Liver (tissue), 9 donors: ENCODE measurements around the gene OR52I2. TPM values are rescaled to one million over a fixed set of nuclear protein-coding genes. Genes with fewer than 3 reads are reported as not detected.

Experiments used
- DNase-seq: peaks from one replicate; pipeline ENCODE4 v3.0.0-alpha.2; 2017; ENCODE audit warnings: low spot score
- H3K27ac ChIP-seq, 2 donors: one replicate each; pipeline ENCODE4 v1.7.0; 2013; ENCODE audit warnings: inconsistent platforms in 2 of 2, low read length in 2 of 2, control low read depth in 1 of 2, low read depth in 1 of 2, mild to moderate bottlenecking in 1 of 2
- H3K27me3 ChIP-seq, 4 donors: one replicate each; pipeline versions ENCODE4 v1.6.1 to v1.7.0; 2013; ENCODE audit warnings: low read length in 3 of 4, inconsistent platforms in 1 of 4, mild to moderate bottlenecking in 1 of 4, moderate library complexity in 1 of 4; ENCODE audit not compliant: control insufficient read depth in 4 of 4, insufficient read depth in 4 of 4
- H3K36me3 ChIP-seq, 4 donors: one replicate each; pipeline versions ENCODE4 v1.6.1 to v1.7.0; 2013; ENCODE audit warnings: low read length in 3 of 4, mild to moderate bottlenecking in 3 of 4, low read depth in 1 of 4, moderate library complexity in 1 of 4; ENCODE audit not compliant: control insufficient read depth in 4 of 4, insufficient read depth in 3 of 4
- H3K4me1 ChIP-seq, 4 donors: one replicate each; pipeline versions ENCODE4 v1.6.1 to v1.7.0; 2013; ENCODE audit warnings: low read length in 3 of 4, mild to moderate bottlenecking in 3 of 4, moderate library complexity in 1 of 4; ENCODE audit not compliant: control insufficient read depth in 4 of 4, insufficient read depth in 4 of 4
- H3K4me3 ChIP-seq, 3 donors: one replicate each; pipeline versions ENCODE4 v1.6.1 to v1.7.0; 2013; ENCODE audit warnings: low read length in 3 of 3, control low read depth in 1 of 3, low read depth in 1 of 3, mild to moderate bottlenecking in 1 of 3
- H3K9ac ChIP-seq, 2 donors: one replicate each; pipeline ENCODE4 v1.7.0; 2013; ENCODE audit warnings: low read length in 2 of 2, mild to moderate bottlenecking in 2 of 2, moderate library complexity in 2 of 2, control low read depth in 1 of 2, low read depth in 1 of 2
- H3K9me3 ChIP-seq, 4 donors: one replicate each; pipeline versions ENCODE4 v1.6.1 to v1.7.0; 2013; ENCODE audit warnings: low read length in 3 of 4; ENCODE audit not compliant: control insufficient read depth in 4 of 4
- ATF3 ChIP-seq: IDR thresholded peaks from 2 replicates; pipeline ENCODE4 v1.6.1; 2016; ENCODE audit warnings: antibody characterized with exemption
- CTCF ChIP-seq: fragments of 150-350 bp; IDR thresholded peaks from 2 replicates; pipeline ENCODE4 v1.5.1; 2017; ENCODE audit warnings: improper control_type of control experiment, low read depth, low read length; ENCODE audit not compliant: missing input control
- EGR1 ChIP-seq, 2 donors: IDR thresholded peaks; 2 replicates each; pipeline ENCODE4 v1.6.1; 2016 to 2018; ENCODE audit warnings: antibody characterized with exemption in 2 of 2, low read depth in 2 of 2
- FOXA1 ChIP-seq: IDR thresholded peaks from 2 replicates; pipeline ENCODE4 v1.6.1; 2016; ENCODE audit warnings: antibody characterized with exemption
- FOXA2 ChIP-seq: IDR thresholded peaks from 2 replicates; pipeline ENCODE4 v1.6.1; 2016; ENCODE audit warnings: antibody characterized with exemption
- GABPA ChIP-seq, 2 donors: IDR thresholded peaks in 1 of 2; conservative IDR thresholded peaks in 1 of 2; 2 replicates each; pipeline ENCODE4 v1.6.1; 2016; ENCODE audit warnings: antibody characterized with exemption in 2 of 2, mild to moderate bottlenecking in 1 of 2, moderate library complexity in 1 of 2
- HNF4A ChIP-seq, 2 donors: conservative IDR thresholded peaks; 2 replicates each; pipeline ENCODE4 v1.6.1; 2016; ENCODE audit warnings: antibody characterized with exemption in 2 of 2, mild to moderate bottlenecking in 2 of 2
- HNF4G ChIP-seq: IDR thresholded peaks from 2 replicates; pipeline ENCODE4 v1.6.1; 2016; ENCODE audit warnings: antibody characterized with exemption
- JUND ChIP-seq, 2 donors: IDR thresholded peaks; 2 replicates each; pipeline ENCODE4 v1.6.1; 2016; ENCODE audit warnings: antibody characterized with exemption in 2 of 2
- MAX ChIP-seq: IDR thresholded peaks from 2 replicates; pipeline ENCODE4 v1.6.1; 2016; ENCODE audit warnings: antibody characterized with exemption
- NR2F2 ChIP-seq: IDR thresholded peaks from 2 replicates; pipeline ENCODE4 v1.6.1; 2016; ENCODE audit warnings: antibody characterized with exemption
- RAD21 ChIP-seq, 2 donors: IDR thresholded peaks; 2 replicates each; pipeline ENCODE4 v1.6.1; 2016; ENCODE audit warnings: antibody characterized with exemption in 2 of 2, mild to moderate bottlenecking in 2 of 2
- REST ChIP-seq: IDR thresholded peaks from 2 replicates; pipeline ENCODE4 v1.6.1; 2016; ENCODE audit warnings: antibody characterized with exemption, mild to moderate bottlenecking
- RXRA ChIP-seq, 2 donors: IDR thresholded peaks; 2 replicates each; pipeline ENCODE4 v1.6.1; 2017 to 2018; ENCODE audit warnings: antibody characterized with exemption in 2 of 2, mild to moderate bottlenecking in 1 of 2
- SP1 ChIP-seq: IDR thresholded peaks from 2 replicates; pipeline ENCODE4 v1.6.1; 2018; ENCODE audit warnings: antibody characterized with exemption, mild to moderate bottlenecking
- TAF1 ChIP-seq: conservative IDR thresholded peaks from 2 replicates; pipeline ENCODE4 v1.6.1; 2016; ENCODE audit warnings: antibody characterized with exemption, mild to moderate bottlenecking
- YY1 ChIP-seq: IDR thresholded peaks from 2 replicates; pipeline ENCODE4 v1.6.1; 2016; ENCODE audit warnings: antibody characterized with exemption, mild to moderate bottlenecking
- WGBS: extraction: QIAGEN DNeasy Blood & Tissue Kit; methylation state at CpG from one replicate; pipeline ENCODE4 v1.1.7; 2013; 5-methylcytosine and 5-hydroxymethylcytosine counted together
- polyA plus RNA-seq, 2 donors: library from polyadenylated mRNA; stranded (reverse) in 1 of 2; unstranded in 1 of 2; fragments of 200-250 nt in 1 of 2; fragments of >200 nt in 1 of 2; fragmentation: Nextera tagmentation in 1 of 2; extraction: Ambion mirVana in 1 of 2; gene quantifications; one replicate each; pipeline versions ENCODE4 v1.2.1 to v1.2.3, GENCODE V29; 2013 to 2015
- total RNA-seq, 2 donors: library from RNA; depleted of rRNA; stranded (reverse); fragments of >200 nt; gene quantifications; one replicate each; pipeline ENCODE4 v1.2.3, GENCODE V29; 2014
- TF ChIP-seq, protein P1 (sequence below): IDR thresholded peaks from 2 replicates; pipeline ENCODE4 v1.6.1; 2016; ENCODE audit warnings: antibody characterized with exemption
- donor health status: healthy.
- donor health status: healthy.
- donor health status: healthy.
- donor health status: healthy.
- donor health status: healthy.

The OR52I2 gene
- total and polyA plus RNA-seq, 4 donors, result under 0.01 TPM; not detected in 3

- TF ChIP-seq RXRA (IDR thresholded peaks at IDR 0.05), result no peak
- TF ChIP-seq ATF3, result no peak
- no peak for TF ChIP-seq SP1
- TF ChIP-seq GABPA (IDR thresholded peaks at IDR 0.05 in 1 of 2, conservative IDR thresholded peaks at IDR 0.05 in 1 of 2), result no peak
- H3K9me3 ChIP-seq, result peaks cover 0 to 3% (median under 1%) of the 10 kb centered on the region in 4 donors
- H3K36me3 ChIP-seq, result no peaks in the 10 kb centered on the region
- no peak overlapping the region for H3K9ac ChIP-seq
- H3K27ac ChIP-seq, result no peak overlapping the region
- no peaks in the 10 kb centered on the region for H3K4me1 ChIP-seq
- no peaks in the 10 kb centered on the region for H3K27me3 ChIP-seq
- 72% methylated on average over 8 of the region's 8 CpGs for WGBS
- DNase-seq, result no peak
- H3K4me3 ChIP-seq, result no peak overlapping the region
Measured at GRCh38 chr11:4559527-4560440, 21.8 kb upstream of the OR52I2 start.

DNA sequence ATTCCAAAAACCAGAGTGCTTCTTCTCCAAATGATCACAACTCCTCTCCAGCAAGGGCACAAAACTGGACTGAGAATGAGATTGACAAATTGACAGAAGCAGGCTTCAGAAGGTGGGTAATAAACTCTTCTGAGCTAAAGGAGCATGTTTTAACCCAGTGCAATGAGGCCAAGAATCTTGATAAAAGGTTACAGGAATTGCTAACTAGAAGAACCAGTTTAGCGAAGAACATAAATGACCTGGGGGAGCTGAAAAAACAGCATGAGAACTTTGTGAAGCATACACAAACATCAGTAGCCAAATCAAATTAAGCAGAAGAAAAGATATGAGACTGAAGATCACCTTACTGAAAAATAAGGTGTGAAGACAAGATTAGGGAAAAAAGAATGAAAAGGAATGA lies 21.1 kb upstream of the OR52I2 start:
- 82% methylated on average over 1 of the region's 1 CpG for WGBS
- no peaks in the 10 kb centered on the region for H3K27me3 ChIP-seq
- H3K36me3 ChIP-seq, result no peaks in the 10 kb centered on the region
- no peak overlapping the region for H3K9ac ChIP-seq
- no peak for DNase-seq
- TF ChIP-seq JUND (IDR thresholded peaks at IDR 0.05) (no peak), RXRA (IDR thresholded peaks at IDR 0.05) (no peak), NR2F2 (no peak), ATF3 (no peak), YY1 (no peak), RAD21 (IDR thresholded peaks at IDR 0.05) (no peak), MAX (no peak)
- TF ChIP-seq, protein P1, sequence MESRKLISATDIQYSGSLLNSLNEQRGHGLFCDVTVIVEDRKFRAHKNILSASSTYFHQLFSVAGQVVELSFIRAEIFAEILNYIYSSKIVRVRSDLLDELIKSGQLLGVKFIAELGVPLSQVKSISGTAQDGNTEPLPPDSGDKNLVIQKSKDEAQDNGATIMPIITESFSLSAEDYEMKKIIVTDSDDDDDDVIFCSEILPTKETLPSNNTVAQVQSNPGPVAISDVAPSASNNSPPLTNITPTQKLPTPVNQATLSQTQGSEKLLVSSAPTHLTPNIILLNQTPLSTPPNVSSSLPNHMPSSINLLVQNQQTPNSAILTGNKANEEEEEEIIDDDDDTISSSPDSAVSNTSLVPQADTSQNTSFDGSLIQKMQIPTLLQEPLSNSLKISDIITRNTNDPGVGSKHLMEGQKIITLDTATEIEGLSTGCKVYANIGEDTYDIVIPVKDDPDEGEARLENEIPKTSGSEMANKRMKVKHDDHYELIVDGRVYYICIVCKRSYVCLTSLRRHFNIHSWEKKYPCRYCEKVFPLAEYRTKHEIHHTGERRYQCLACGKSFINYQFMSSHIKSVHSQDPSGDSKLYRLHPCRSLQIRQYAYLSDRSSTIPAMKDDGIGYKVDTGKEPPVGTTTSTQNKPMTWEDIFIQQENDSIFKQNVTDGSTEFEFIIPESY, result no peak
- H3K4me3 ChIP-seq, result no peak overlapping the region
- H3K4me1 ChIP-seq, result no peaks in the 10 kb centered on the region
- H3K27ac ChIP-seq, result no peak overlapping the region
- peaks cover 0 to 3% (median under 1%) of the 10 kb centered on the region in 4 donors for H3K9me3 ChIP-seq

DNA sequence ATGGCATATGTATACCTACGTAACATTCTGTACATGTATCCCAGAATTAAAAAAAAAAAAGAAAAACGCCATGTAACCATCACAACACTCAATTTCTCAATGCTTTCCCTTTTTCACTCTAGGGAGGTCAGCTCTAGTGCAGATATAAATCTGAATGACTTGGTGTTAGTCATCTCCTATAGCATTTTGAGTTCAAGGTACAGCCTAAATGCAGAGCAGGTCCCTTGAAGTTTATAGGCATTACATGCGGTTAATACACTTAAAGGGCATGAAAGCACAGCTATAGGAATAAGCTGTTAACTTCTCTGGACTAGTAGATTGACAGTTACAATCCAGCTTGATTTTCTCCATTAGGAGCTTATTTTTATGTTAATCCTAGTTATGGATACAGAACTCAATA lies 16.2 kb upstream of the OR52I2 start:
- 84% methylated on average over 3 of the region's 3 CpGs for WGBS
- H3K9ac ChIP-seq, result no peak overlapping the region
- no peak for DNase-seq
- no peak overlapping the region for H3K4me3 ChIP-seq
- H3K36me3 ChIP-seq, result no peaks in the 10 kb centered on the region
- H3K27ac ChIP-seq, result no peak overlapping the region
- H3K27me3 ChIP-seq, result no peaks in the 10 kb centered on the region
- no peaks in the 10 kb centered on the region for H3K4me1 ChIP-seq
- H3K9me3 ChIP-seq, result peaks cover 0 to 3% (median 1%) of the 10 kb centered on the region in 4 donors
- TF ChIP-seq YY1, result no peak
- TF ChIP-seq SP1, result no peak
- no peak for TF ChIP-seq HNF4A (conservative IDR thresholded peaks at IDR 0.05)
- TF ChIP-seq HNF4G, result no peak
- no peak for TF ChIP-seq FOXA1
- TF ChIP-seq TAF1, result no peak
- TF ChIP-seq MAX, result no peak
- no peak for TF ChIP-seq NR2F2
- TF ChIP-seq FOXA2, result no peak
- TF ChIP-seq EGR1 (IDR thresholded peaks at IDR 0.05; ENCODE audit: low read depth in 2 of 2), result no peak
- TF ChIP-seq CTCF, result no peak
- TF ChIP-seq REST, result no peak
- TF ChIP-seq GABPA (IDR thresholded peaks at IDR 0.05 in 1 of 2, conservative IDR thresholded peaks at IDR 0.05 in 1 of 2), result no peak
- TF ChIP-seq JUND (IDR thresholded peaks at IDR 0.05), result no peak
